LNCaP clone FGC (cell line): ENCODE data around the gene ATP8A2.

ENCODE experiments used
- DNase-seq: peaks from one replicate; pipeline ENCODE4 v3.0.0-alpha.2; 2011; ENCODE audit warnings: low read depth
- H3K4me3 ChIP-seq: 2 replicates; pipeline ENCODE4 v1.5.1; 2011; ENCODE audit warnings: mild to moderate bottlenecking, low read depth, low read length, control low read depth
- CTCF ChIP-seq: IDR thresholded peaks from 2 replicates; pipeline ENCODE4 v1.5.1; 2012; ENCODE audit warnings: mild to moderate bottlenecking; ENCODE audit not compliant: control insufficient read depth, insufficient read depth; ENCODE audit errors: extremely low read depth

Gene ATP8A2

DNA sequence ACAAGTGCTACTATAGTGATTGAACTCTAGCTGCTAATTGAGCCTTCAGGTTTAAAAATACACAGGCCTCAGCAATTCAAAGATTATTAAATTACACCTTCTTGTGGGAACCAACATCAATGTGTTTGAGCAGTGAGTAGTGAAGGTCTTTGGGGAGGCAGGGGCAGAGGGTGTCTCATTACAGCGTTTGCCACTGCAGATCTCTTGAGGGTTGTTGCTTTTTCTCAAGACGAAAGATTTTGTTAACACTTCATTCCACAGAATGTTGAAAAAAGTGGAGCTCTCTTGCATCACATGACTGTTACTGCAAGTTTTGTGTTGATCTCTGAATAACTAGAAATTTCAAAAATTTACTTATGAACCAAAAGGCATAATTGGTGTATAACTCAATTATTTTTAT lies 253.6 kb downstream of the ATP8A2 start:
- no peak for DNase-seq
- no peak for TF ChIP-seq CTCF
- H3K4me3 ChIP-seq: no peak overlapping the region

- H3K4me3 ChIP-seq: no peak overlapping the region
- no peak for TF ChIP-seq CTCF
- no peak for DNase-seq
Observed at GRCh38 chr13:25630329-25630900, 258.6 kb downstream of the ATP8A2 start.

- H3K4me3 ChIP-seq: no peak overlapping the region
- no peak for DNase-seq
- no peak for TF ChIP-seq CTCF
Observed at GRCh38 chr13:25632166-25632888, 260.6 kb downstream of the ATP8A2 start.

DNA sequence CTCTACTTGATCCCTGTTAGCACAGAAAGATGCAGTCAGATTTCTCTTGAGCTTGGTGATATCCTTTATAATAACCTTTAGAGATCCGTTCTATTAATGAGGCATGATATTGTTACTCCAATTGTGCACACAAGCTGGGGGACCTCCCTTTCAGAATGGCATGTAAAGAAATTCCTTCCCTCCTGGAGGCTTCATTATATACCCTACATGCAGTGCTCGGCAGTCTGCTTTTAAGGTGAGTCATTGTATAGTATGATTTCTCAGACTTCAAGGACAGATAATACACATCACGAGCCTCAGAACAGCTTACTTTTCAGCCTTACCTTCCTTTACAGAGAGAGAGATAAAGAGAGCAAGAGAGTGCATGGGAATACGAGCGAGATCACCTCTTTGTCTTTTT lies 261.3 kb downstream of the ATP8A2 start:
- H3K4me3 ChIP-seq: no peak overlapping the region
- no peak for TF ChIP-seq CTCF
- DNase-seq: no peak

- DNase-seq: no peak
- TF ChIP-seq CTCF: no peak
- no peak overlapping the region for H3K4me3 ChIP-seq
Observed at GRCh38 chr13:25645681-25646080, 273.9 kb downstream of the ATP8A2 start.

DNA sequence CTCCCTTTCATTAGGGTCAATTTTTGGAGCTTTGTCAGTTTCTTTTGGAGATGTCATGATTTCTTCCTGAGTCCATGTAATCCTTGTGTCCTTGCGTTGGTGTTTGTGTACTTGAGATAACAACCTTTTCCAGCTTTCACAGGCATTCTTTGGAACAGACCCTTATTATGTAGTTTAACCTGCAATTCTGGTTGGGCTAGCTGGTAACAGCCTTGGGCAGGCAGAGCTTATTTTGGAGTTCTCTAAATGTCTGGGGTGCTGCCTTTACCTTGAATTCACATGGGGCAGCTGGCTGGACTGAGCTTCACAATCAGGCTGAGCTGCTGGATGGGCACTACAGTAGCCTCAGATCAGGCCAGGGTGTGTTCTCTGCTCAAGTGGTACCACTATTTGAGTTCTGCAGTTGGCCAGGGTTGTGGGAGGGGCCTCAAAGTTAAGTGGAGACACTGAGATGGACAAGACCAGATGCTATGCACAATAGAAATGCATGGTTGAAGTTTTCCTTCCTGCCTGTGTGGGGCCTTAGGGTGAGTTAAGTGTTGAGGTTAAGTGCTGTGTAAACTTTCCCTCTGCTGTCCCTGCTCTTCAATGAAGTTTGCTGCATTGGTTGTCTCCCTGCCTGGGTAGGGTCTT lies 277.3 kb downstream of the ATP8A2 start:
- no peak for TF ChIP-seq CTCF
- DNase-seq: peak; percentile 31
- H3K4me3 ChIP-seq: no peak overlapping the region
